HL-60 (cell line): ENCODE measurements around the gene RHOH.

Experiments used
- DNase-seq, 2 experiments: peaks; one replicate each; pipeline ENCODE4 v3.0.0-alpha.2; 2010 to 2020; ENCODE audit warnings: low read depth in 1 of 2, low spot score in 1 of 2
- H3K27ac ChIP-seq: fragments of 250-450 bp; sonication (Bioruptor Pico); replicated peaks from 2 replicates; pipeline ENCODE4 v1.5.1; 2020; ENCODE audit warnings: mild to moderate bottlenecking, moderate library complexity
- H3K27me3 ChIP-seq: fragments of 250-450 bp; sonication (Bioruptor Pico); 2 replicates; pipeline ENCODE4 v1.5.1; 2021; ENCODE audit warnings: mild to moderate bottlenecking, moderate library complexity; ENCODE audit not compliant: insufficient read depth, poor library complexity, severe bottlenecking
- H3K4me3 ChIP-seq: replicated peaks from 2 replicates; pipeline ENCODE4 v1.5.1; 2011; ENCODE audit warnings: mild to moderate bottlenecking, control low read depth, low read length; ENCODE audit not compliant: insufficient read depth
- GABPA ChIP-seq: IDR thresholded peaks from 2 replicates; pipeline ENCODE4 v1.6.1; 2012; ENCODE audit warnings: low read depth
- POLR2AphosphoS5 ChIP-seq: IDR thresholded peaks from 2 replicates; pipeline ENCODE4 v1.6.1; 2012; ENCODE audit warnings: low read depth
- SPI1 ChIP-seq: IDR thresholded peaks from 2 replicates; pipeline ENCODE4 v1.6.1; 2012; ENCODE audit warnings: low read depth, mild to moderate bottlenecking, borderline replicate concordance
- TF ChIP-seq, protein P1 (sequence below): IDR thresholded peaks from one replicate; pipeline ENCODE4 v1.5.1; 2011; ENCODE audit warnings: low read length, control low read depth, inconsistent platforms; ENCODE audit not compliant: insufficient read depth
- TF ChIP-seq, protein P2 (sequence below): IDR thresholded peaks from 2 replicates; pipeline ENCODE4 v1.6.1; 2012; ENCODE audit warnings: low read depth; ENCODE audit not compliant: insufficient replicate concordance

Gene RHOH

DNA sequence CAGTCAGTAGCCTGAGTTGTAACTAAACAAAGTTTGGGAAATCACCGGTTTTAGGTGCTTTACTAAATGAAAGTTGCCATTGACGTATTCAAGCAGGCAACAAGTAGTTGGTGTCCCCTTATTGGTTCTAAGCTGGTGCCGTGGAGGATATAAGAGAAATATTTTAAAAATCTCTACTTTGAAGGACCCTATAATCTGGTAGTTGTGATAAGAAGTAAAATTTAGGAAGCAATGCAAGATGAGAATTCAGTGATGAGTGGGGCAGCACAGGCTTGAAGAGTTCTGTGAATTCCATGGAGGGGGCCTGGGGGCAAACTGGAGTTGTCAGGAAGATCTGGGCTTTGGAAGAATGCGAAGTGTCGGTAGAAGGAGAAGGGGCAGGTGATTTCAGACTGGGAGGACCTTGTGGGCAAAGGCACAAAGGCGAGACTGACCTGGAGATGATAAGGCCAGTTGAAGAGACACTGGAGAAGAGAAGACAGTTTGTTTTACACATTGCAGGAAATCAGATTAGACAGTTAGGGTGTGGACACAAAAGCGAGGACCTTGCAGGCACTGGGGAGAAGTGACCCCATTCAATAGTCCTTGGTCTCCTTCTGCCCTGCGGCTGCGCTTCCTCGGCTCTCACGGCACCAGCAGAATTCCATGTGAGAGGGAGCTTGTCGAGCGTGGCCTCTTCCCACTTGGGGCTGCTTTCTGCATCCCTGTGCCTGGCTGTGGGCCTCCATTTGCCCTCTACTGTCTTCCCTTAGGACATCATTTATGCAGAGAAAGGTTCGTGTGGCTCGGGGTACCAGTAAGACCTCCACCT lies 1.3 kb downstream of the RHOH start:
- H3K4me3 ChIP-seq: no peak overlapping the region
- no peaks in the 10 kb centered on the region for H3K27me3 ChIP-seq
- TF ChIP-seq GABPA (no peak), SPI1 (no peak)
- TF ChIP-seq, protein P1, sequence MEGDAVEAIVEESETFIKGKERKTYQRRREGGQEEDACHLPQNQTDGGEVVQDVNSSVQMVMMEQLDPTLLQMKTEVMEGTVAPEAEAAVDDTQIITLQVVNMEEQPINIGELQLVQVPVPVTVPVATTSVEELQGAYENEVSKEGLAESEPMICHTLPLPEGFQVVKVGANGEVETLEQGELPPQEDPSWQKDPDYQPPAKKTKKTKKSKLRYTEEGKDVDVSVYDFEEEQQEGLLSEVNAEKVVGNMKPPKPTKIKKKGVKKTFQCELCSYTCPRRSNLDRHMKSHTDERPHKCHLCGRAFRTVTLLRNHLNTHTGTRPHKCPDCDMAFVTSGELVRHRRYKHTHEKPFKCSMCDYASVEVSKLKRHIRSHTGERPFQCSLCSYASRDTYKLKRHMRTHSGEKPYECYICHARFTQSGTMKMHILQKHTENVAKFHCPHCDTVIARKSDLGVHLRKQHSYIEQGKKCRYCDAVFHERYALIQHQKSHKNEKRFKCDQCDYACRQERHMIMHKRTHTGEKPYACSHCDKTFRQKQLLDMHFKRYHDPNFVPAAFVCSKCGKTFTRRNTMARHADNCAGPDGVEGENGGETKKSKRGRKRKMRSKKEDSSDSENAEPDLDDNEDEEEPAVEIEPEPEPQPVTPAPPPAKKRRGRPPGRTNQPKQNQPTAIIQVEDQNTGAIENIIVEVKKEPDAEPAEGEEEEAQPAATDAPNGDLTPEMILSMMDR: no peak
- TF ChIP-seq, protein P2, sequence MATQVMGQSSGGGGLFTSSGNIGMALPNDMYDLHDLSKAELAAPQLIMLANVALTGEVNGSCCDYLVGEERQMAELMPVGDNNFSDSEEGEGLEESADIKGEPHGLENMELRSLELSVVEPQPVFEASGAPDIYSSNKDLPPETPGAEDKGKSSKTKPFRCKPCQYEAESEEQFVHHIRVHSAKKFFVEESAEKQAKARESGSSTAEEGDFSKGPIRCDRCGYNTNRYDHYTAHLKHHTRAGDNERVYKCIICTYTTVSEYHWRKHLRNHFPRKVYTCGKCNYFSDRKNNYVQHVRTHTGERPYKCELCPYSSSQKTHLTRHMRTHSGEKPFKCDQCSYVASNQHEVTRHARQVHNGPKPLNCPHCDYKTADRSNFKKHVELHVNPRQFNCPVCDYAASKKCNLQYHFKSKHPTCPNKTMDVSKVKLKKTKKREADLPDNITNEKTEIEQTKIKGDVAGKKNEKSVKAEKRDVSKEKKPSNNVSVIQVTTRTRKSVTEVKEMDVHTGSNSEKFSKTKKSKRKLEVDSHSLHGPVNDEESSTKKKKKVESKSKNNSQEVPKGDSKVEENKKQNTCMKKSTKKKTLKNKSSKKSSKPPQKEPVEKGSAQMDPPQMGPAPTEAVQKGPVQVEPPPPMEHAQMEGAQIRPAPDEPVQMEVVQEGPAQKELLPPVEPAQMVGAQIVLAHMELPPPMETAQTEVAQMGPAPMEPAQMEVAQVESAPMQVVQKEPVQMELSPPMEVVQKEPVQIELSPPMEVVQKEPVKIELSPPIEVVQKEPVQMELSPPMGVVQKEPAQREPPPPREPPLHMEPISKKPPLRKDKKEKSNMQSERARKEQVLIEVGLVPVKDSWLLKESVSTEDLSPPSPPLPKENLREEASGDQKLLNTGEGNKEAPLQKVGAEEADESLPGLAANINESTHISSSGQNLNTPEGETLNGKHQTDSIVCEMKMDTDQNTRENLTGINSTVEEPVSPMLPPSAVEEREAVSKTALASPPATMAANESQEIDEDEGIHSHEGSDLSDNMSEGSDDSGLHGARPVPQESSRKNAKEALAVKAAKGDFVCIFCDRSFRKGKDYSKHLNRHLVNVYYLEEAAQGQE: no peak
- DNase-seq: no peak
- H3K27ac ChIP-seq: peak overlapping the region; percentile 82

DNA sequence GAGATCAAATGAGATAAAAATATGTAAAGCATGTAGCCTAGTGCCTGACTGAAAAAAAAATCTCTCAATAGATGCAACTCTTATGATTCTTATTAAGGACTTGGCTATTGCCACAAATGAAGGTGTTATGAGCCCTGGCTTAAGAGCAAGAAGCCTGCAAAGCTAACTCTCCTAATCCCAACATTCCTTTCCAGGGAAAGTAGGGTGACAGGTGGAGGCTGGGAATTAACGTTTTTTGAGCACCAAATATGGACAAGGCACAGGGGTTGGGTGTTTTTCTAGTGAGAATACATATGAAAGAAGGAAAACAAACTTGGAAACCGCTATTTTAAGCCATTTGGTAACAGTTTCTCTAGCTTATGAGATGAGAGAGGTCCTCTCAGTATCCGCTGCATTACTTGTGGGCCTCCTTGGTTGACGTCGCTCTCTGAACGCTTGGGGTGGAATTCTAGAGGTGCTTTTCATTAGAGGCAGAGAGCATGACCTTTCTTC lies 2.4 kb downstream of the RHOH start:
- H3K4me3 ChIP-seq: no peak overlapping the region
- H3K27ac ChIP-seq: peak overlapping the region; percentile 82
- no peak for DNase-seq
- H3K27me3 ChIP-seq: no peaks in the 10 kb centered on the region
- TF ChIP-seq, protein P2: no peak
- TF ChIP-seq, protein P1: no peak
- TF ChIP-seq SPI1: no peak
- TF ChIP-seq GABPA: no peak
- no peak for TF ChIP-seq POLR2AphosphoS5

DNA sequence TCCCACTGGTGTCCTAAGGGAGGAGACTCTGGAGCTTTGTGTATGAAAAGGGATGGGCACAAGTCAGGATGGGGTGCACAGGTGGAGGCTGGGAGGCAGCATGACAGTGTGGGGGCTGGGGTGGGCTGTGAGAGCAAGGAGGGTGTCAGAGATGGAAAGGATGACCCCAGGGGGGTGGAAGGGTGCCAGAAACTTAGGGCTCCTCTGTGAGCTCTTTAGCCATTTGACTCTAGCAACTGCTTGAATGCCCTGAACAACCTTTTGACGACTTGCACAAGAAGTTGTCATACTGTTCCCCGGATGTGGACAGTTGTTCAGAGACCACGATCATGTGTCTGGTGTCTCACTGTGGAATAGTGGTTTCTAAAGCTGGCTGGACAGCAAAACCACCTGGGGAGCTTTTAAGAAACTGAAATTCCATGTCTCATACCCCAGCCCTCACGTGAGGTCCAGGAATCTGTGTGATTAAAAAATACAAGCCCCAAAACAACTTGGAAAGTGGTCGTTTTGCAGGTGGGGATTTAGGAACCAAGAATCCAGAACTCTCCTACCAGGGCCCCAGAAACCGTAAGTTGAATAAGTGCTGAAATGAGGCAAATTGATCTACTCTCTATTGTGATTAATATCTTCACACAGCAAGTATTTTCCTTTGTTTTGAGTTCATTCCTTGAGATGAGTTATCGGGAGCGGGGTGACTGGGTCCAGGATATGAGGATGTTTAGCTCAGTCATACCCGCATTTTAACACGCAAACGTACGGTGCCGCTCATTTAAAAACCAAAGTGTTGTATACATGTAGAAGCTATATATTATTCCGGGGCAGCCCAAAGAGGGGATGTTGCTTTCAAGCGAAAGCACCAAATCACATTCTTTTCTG lies 3.4 kb downstream of the RHOH start:
- DNase-seq: peak; percentile 47 to 89
- H3K27ac ChIP-seq: peak overlapping the region; percentile 82
- H3K4me3 ChIP-seq: peak overlapping the region; percentile 41

More for the DNA sequence above, 3.4 kb downstream of the RHOH start:
- TF ChIP-seq, protein P1: no peak
- TF ChIP-seq GABPA (0 out of 2 replicates have a peak, but pooled peaks have one; percentile 27), POLR2AphosphoS5 (peak; percentile 77), SPI1 (no peak)
- TF ChIP-seq, protein P2: peak; percentile 63
- H3K27me3 ChIP-seq: no peaks in the 10 kb centered on the region
